A375 (cell line): ENCODE data around the gene SLFN12. TPM values are rescaled to one million over a fixed set of nuclear protein-coding genes. Genes with fewer than 3 reads are reported as not detected.

ENCODE experiments used
- small RNA-seq: library from RNA; depleted of rRNA; stranded (forward); fragments of <200 nt; gene quantifications from one replicate; pipeline ENCODE3, GENCODE V24; 2014
- total RNA-seq: library from RNA; depleted of rRNA; stranded (reverse); fragments of >200 nt; shearing (Covaris generic); gene quantifications from 2 replicates; pipeline ENCODE4 v1.2.3, GENCODE V29; 2014; rRNA removed

SLFN12 gene
- 11.4 and 16.6 TPM in 2 replicates for total RNA-seq

GRCh38 chr17:35432176-35433074 lies at the start of gene SLFN12:
TSS of gene SLFN12 (minus strand) at chr17:35432500. CDS start at chr17:35423028, 9,472 bp downstream.

GRCh38 chr17:35448214-35448898 lies 16.1 kb upstream of the SLFN12 start, which contains the start of gene SLFN13:
TSS of gene SLFN13 (minus strand) at chr17:35448766. CDS start at chr17:35445680, 3,086 bp downstream.

GRCh38 chr17:35373534-35373983 lies 58.7 kb downstream of the SLFN12 start, which contains the start of gene SLFN11:
TSS of gene SLFN11 (minus strand) at chr17:35373621. CDS start at chr17:35363807, 9,814 bp downstream.

Small RNAs within 50 kb of the gene (small RNA-seq; reads per million reads assigned to genes)
- gene AC060766.3, result not detected
- not detected for gene AC060766.5

Other genes starting within 250 kb of the SLFN12 start
- not detected in 2 replicates for gene SLC35G3, start 238.1 kb downstream of the SLFN12 start, total RNA-seq
- gene SLFN5, start 189.4 kb downstream of the SLFN12 start, total RNA-seq, result 35.4 and 42.7 TPM in 2 replicates
- 31.5 and 34.9 TPM in 2 replicates for gene SLFN11, start 58.9 kb downstream of the SLFN12 start, total RNA-seq
- 0.49 and 1.8 TPM in 2 replicates for gene SLFN13, start 16.3 kb upstream of the SLFN12 start, total RNA-seq
- gene SLFN12L, start 105.2 kb upstream of the SLFN12 start, total RNA-seq, result 0.08 TPM in 1 of 2 replicates, not detected in the other
- not detected in 2 replicates for gene SLFN14, start 128.3 kb upstream of the SLFN12 start, total RNA-seq
- 5.6 and 6.7 TPM in 2 replicates for gene PEX12, start 146.1 kb upstream of the SLFN12 start, total RNA-seq
- gene AP2B1, start 154.8 kb upstream of the SLFN12 start, total RNA-seq, result 57.3 and 60.0 TPM in 2 replicates